NB4 (cell line): ENCODE data around the gene CXCL12.

Experiments used
- DNase-seq: peaks from one replicate; pipeline ENCODE4 v3.0.0; 2010; ENCODE audit warnings: low read depth
- H3K4me3 ChIP-seq: one replicate; pipeline ENCODE4 v1.5.1; 2011; ENCODE audit warnings: mild to moderate bottlenecking, low read depth, low read length, moderate library complexity
- MAX ChIP-seq: IDR thresholded peaks from 2 replicates; pipeline ENCODE4 v1.6.1; 2011; ENCODE audit warnings: low read depth, low read length
- MYC ChIP-seq: IDR thresholded peaks from 2 replicates; pipeline ENCODE4 v1.6.1; 2011; ENCODE audit warnings: low read depth, low read length
- POLR2A ChIP-seq: IDR thresholded peaks from 2 replicates; pipeline ENCODE4 v1.6.1; 2011; ENCODE audit warnings: mild to moderate bottlenecking; ENCODE audit not compliant: insufficient read length; ENCODE audit errors: extremely low read depth
- TF ChIP-seq, protein P1 (sequence below): IDR thresholded peaks from one replicate; pipeline ENCODE4 v1.5.1; 2012; ENCODE audit warnings: low read depth, low read length

CXCL12 gene

GRCh38 chr10:44369296-44369695, 15.6 kb downstream of the CXCL12 start:
- no peak overlapping the region for H3K4me3 ChIP-seq
- TF ChIP-seq MAX (no peak), POLR2A (no peak), MYC (no peak)
- TF ChIP-seq, protein P1, sequence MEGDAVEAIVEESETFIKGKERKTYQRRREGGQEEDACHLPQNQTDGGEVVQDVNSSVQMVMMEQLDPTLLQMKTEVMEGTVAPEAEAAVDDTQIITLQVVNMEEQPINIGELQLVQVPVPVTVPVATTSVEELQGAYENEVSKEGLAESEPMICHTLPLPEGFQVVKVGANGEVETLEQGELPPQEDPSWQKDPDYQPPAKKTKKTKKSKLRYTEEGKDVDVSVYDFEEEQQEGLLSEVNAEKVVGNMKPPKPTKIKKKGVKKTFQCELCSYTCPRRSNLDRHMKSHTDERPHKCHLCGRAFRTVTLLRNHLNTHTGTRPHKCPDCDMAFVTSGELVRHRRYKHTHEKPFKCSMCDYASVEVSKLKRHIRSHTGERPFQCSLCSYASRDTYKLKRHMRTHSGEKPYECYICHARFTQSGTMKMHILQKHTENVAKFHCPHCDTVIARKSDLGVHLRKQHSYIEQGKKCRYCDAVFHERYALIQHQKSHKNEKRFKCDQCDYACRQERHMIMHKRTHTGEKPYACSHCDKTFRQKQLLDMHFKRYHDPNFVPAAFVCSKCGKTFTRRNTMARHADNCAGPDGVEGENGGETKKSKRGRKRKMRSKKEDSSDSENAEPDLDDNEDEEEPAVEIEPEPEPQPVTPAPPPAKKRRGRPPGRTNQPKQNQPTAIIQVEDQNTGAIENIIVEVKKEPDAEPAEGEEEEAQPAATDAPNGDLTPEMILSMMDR: no peak
- no peak for DNase-seq

DNA sequence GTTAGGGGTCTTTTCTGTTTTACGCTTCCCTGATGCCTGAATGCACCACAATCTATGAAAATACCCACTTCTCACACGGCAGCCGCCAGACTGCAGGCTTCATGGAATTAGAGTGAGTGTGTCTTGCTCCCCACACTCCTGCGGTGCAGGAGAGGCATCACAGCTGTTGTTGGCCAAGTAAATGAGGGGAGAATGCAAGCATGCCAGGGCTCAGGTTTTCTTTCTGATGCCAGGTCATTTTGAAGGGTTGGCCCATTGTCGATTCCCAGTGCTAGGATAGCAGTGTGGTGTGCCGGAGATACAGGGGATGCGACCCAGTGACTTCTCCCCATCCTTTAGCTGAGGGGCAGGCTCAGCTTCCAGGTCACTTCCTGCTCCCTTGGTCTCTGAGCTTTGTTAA, 16.3 kb downstream of the CXCL12 start:
- TF ChIP-seq, protein P1: no peak
- TF ChIP-seq POLR2A (no peak), MAX (no peak), MYC (no peak)
- H3K4me3 ChIP-seq: no peak overlapping the region
- no peak for DNase-seq

DNA sequence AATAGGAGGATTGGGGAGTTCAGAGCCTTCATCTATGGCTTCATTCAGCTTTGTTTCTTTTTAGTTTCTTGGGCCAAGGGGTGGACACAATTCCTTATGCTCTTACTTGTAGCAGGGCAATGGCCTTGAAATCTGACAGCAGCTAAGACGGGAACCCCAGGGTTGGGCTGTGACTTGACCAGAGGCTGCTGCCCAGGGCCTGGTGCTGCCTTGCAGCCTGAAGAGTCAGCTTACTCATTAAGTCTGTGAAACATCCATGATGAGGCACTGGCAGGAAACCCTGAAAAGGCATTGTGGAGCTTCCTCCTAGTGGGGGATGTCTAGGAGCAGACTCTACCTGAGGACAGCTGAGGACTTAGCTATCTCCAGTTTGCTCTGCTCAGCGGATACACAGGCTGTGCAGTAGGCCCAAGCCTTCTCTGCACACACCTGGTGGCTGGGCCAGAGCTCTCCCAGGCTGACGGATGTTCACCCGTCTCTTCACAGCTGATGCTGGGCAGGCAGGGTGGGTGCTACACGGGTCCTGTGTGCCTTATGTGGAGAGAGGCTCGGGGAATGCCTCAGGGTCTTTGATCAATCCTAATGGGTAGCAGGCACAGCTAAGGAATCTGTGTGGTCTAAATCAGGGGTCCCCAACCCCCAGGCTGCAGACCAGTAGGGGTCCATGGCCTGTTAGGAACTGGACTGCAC, 17.8 kb downstream of the CXCL12 start:
- no peak overlapping the region for H3K4me3 ChIP-seq
- TF ChIP-seq MAX (no peak), POLR2A (no peak), MYC (no peak)
- TF ChIP-seq, protein P1: no peak
- DNase-seq: no peak

- H3K4me3 ChIP-seq: no peak overlapping the region
- no peak for DNase-seq
- TF ChIP-seq MYC: no peak
- no peak for TF ChIP-seq POLR2A
- TF ChIP-seq MAX: no peak
- TF ChIP-seq, protein P1: no peak
These were observed 20.3 kb downstream of the CXCL12 start for GRCh38 chr10:44364566-44364965.

DNA sequence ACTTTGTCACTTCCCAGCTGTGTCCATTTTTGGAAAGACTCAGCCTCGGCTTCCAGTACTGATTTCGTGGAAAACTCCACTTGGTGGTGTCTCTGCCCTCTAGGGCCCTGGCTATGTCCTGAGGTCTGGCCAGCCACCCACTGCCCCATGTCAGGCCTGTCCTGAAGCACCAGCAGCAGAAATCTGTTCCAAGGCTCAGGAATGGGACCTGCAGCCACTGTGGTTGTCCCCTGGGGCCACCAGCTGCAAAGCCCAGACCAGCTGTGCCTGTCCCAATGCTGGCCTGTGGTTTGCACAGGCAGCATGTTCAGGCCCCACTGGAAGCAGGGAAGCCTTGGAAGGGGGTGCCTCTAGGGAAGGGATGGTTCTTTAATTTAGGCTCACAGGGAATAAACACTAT, 21.2 kb downstream of the CXCL12 start:
- H3K4me3 ChIP-seq: no peak overlapping the region
- TF ChIP-seq POLR2A: no peak
- TF ChIP-seq MAX: no peak
- TF ChIP-seq MYC: no peak
- no peak for DNase-seq

GRCh38 chr10:44362866-44363711, 21.8 kb downstream of the CXCL12 start:
- TF ChIP-seq MAX (no peak), MYC (no peak), POLR2A (no peak)
- TF ChIP-seq, protein P1: no peak
- no peak for DNase-seq
- no peak overlapping the region for H3K4me3 ChIP-seq
